ENCODE results near the gene RASSF4.

Gene RASSF4

DNA sequence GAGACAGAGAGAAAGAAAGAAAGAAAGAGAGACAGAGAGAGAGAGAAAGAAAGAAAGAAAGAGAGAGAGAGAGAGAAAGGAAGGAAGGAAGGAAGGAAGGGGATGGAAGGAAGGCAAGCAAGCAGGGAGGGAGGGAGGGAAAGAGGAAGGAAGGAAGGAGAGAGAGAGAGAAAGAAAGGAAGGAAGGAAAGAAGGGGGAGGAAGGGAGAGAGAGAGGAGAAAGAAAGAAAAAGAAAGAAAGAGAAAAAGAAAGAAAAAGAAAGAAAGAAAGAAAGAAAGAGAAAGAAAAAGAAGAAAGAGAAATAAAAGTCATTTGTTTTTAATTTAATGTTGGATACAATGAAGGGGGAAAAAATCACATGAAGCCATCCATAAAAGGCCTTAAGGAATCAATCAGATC lies 4.6 kb upstream of the RASSF4 start:
- Histone ChIP-seq H3K27me3 (no peaks in the 10 kb centered on the region), H3K27ac (peak overlapping the region in 1 of 11 experiments; percentile 31; a peak in 2 of 22 replicates), H3K36me3 (peaks cover 12 to 62% (median 40%) of the 10 kb centered on the region in 11 experiments; a peak in 21 of 22 replicates), H4K20me1 (no peaks in the 10 kb centered on the region; a peak in 1 of 22 replicates), H3K4me2 (peak overlapping the region; percentile 0 to 98 (median 72); a peak in 17 of 22 replicates), H3K4me3 (no peak overlapping the region), H3K4me1 (peaks cover 50 to 82% (median 64%) of the 10 kb centered on the region in 10 experiments), H3K9me3 (replicated peaks in 1 of 11) (peaks cover 0 to 10% (median 8%) of the 10 kb centered on the region in 11 experiments; a peak in 17 of 22 replicates), H3K9ac (no peak overlapping the region)
- TF ChIP-seq Cebpa-rat (IDR thresholded peaks at IDR 0.05): no peak

DNA sequence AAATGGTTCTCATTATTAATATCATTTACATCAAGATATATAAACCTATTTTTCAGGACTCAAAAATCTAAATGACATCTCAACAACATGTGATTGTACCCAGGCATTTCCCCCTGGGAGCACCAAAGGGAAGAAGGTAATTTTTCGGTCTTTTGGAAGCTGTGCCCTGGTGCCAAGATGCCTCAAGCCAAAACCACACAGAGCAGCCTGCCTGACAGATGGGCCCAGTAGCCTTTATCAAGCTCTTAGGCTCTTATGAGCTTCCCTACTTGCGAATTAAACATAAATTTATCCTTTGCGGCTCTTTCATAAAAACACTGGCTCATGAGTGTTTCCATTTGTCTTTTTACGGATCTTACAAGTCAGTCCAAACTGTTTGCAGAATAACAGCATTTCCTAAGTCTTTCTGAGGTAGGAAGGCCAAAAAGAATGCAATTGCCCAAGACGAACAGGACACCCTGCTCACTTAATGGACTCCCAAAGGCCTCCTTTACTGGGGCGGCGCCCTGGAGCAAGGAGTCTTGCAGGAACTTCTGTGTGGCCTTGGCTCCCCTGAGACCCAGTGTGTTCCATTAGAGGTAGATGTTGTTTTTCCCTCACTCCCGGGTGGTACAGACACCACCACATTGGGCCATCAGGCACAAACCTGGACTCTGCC lies 4.1 kb upstream of the RASSF4 start:
- no peak overlapping the region for H3K9ac ChIP-seq
- H3K9me3 ChIP-seq (replicated peaks in 1 of 11): peaks cover 0 to 10% (median 8%) of the 10 kb centered on the region in 11 experiments; a peak in 17 of 22 replicates

DNA sequence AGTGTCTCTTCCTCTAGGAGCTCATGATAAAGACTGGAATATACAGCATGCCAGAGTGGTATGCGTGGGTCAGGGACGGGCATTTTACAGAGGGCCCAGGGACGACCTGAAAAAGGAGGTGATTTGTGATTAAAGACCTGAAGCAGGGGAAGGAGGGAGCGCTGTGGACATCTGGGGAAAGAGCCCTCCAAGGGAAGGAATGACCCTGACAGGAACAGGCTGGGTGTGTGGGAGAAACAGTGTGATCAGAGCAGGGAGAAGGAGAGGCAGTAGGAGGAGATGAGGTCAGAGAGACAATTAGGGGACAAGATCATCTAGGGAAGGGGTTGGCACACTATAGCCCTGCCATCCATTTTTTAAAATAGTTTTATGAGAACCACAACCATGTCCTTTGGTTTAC lies 3.4 kb upstream of the RASSF4 start:
- peaks cover 0 to 10% (median 8%) of the 10 kb centered on the region in 11 experiments; a peak in 17 of 22 replicates for H3K9me3 ChIP-seq (replicated peaks in 1 of 11)
- TF ChIP-seq Cebpa-rat (IDR thresholded peaks at IDR 0.05): no peak
- H4K20me1 ChIP-seq: peaks cover 0 to 2% (median 0%) of the 10 kb centered on the region in 11 experiments; a peak in 2 of 22 replicates
- H3K36me3 ChIP-seq: peaks cover 12 to 58% (median 40%) of the 10 kb centered on the region in 11 experiments; a peak in 21 of 22 replicates
- peak overlapping the region in 1 of 11 experiments; percentile 14; a peak in 2 of 22 replicates for H3K27ac ChIP-seq
- peaks cover 51 to 79% (median 60%) of the 10 kb centered on the region in 10 experiments for H3K4me1 ChIP-seq
- 0 out of 22 replicates have a peak overlapping the region, but pooled peaks of 1 of the 11 experiments have one; percentile 31 for H3K9ac ChIP-seq
- H3K4me3 ChIP-seq: peak overlapping the region in 2 of 10 experiments; percentile 4 to 20; a peak in 1 of 20 replicates
- H3K27me3 ChIP-seq: no peaks in the 10 kb centered on the region
- H3K4me2 ChIP-seq: peak overlapping the region; percentile 46 to 98 (median 72)

More for the DNA sequence above, 4.1 kb upstream of the RASSF4 start:
- H3K4me3 ChIP-seq: peak overlapping the region in 1 of 10 experiments; percentile 10; a peak in 2 of 20 replicates
- no peaks in the 10 kb centered on the region for H3K27me3 ChIP-seq
- H3K4me2 ChIP-seq: peak overlapping the region; percentile 46 to 98 (median 72)
- H3K27ac ChIP-seq: peak overlapping the region in 4 of 11 experiments; percentile 11 to 31 (median 20); a peak in 7 of 22 replicates
- peaks cover 12 to 62% (median 40%) of the 10 kb centered on the region in 11 experiments; a peak in 21 of 22 replicates for H3K36me3 ChIP-seq
- no peaks in the 10 kb centered on the region; a peak in 1 of 22 replicates for H4K20me1 ChIP-seq
- peaks cover 50 to 79% (median 63%) of the 10 kb centered on the region in 10 experiments for H3K4me1 ChIP-seq
- TF ChIP-seq Cebpa-rat (IDR thresholded peaks at IDR 0.05): no peak

DNA sequence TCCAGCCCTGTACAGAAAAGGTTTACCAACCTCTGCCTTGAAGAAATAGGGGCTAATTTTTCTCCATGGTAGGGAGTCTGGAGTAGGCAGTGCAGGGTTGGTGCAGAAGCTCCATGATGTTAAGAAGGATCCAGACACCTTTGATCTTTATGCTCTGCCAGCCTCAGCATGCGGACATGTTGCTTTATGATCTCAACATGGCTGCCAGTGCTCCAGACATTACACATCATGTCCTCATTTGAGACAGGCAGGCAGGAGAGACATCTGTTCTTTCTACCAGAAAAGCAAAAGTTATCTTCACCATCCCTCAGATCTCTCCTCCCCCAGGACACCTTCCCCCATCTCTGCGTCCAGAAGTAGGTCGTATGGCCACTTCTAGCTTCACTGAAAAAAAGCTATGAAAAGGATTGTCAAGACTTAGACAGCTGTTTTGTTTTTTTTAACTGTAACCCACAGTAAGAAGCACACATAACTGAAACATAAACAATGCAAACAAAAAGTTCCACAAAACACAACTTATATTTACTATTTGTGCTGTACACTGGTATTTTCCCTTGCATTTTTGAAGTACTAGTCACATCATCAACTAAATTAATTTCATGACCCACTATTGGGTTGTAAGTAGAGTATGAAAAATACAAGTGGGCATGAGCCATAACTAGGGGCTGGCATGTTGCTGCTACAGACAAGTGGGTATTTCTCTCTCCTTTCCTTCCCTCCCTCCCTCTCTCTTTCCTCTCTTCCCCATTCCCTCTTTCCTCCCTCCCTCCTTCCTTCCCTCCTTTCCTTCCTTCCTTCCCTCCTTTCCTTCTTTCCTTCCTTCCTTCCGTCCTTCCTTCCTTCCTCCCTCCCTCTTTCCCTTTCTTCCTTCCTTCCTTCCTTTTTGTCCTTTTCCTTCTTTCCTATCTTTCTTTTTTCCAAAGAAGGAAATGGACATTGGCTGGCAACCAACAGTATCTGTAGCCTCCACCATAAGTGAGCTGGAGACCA lies 2.6 kb upstream of the RASSF4 start:
- Histone ChIP-seq H3K4me3 (peak overlapping the region in 6 of 10 experiments; percentile 78 to 92 (median 90); a peak in 9 of 20 replicates), H3K36me3 (peaks cover 12 to 57% (median 44%) of the 10 kb centered on the region in 11 experiments; a peak in 21 of 22 replicates), H4K20me1 (peaks cover 0 to 10% (median 0%) of the 10 kb centered on the region in 11 experiments; a peak in 2 of 22 replicates), H3K9me3 (replicated peaks in 1 of 11) (peaks cover 0 to 10% (median 8%) of the 10 kb centered on the region in 11 experiments; a peak in 17 of 22 replicates), H3K27ac (peak overlapping the region in 2 of 11 experiments; percentile 86 to 89; a peak in 3 of 22 replicates), H3K9ac (peak overlapping the region in 1 of 11 experiments; percentile 88; a peak in 1 of 22 replicates), H3K4me2 (peak overlapping the region; percentile 46 to 99 (median 96); a peak in 21 of 22 replicates), H3K27me3 (no peaks in the 10 kb centered on the region), H3K4me1 (peaks cover 54 to 79% (median 67%) of the 10 kb centered on the region in 10 experiments)
- no peak for TF ChIP-seq Cebpa-rat (IDR thresholded peaks at IDR 0.05)

- Histone ChIP-seq H3K27ac (peak overlapping the region; percentile 82 to 91 (median 86); a peak in 17 of 22 replicates), H3K27me3 (no peaks in the 10 kb centered on the region), H3K9me3 (replicated peaks in 1 of 11) (peaks cover 0 to 10% (median 8%) of the 10 kb centered on the region in 11 experiments; a peak in 17 of 22 replicates), H3K36me3 (peaks cover 12 to 57% (median 36%) of the 10 kb centered on the region in 11 experiments; a peak in 21 of 22 replicates), H4K20me1 (peaks cover 0 to 20% (median 0%) of the 10 kb centered on the region in 11 experiments; a peak in 4 of 22 replicates), H3K9ac (peak overlapping the region; percentile 84 to 92 (median 88)), H3K4me3 (peak overlapping the region; percentile 75 to 92 (median 86)), H3K4me2 (peak overlapping the region; percentile 84 to 99 (median 96)), H3K4me1 (peaks cover 57 to 84% (median 76%) of the 10 kb centered on the region in 10 experiments)
- no peak for TF ChIP-seq Cebpa-rat (IDR thresholded peaks at IDR 0.05)
Observed at GRCh38 chr10:44958196-44958897, 1.3 kb upstream of the RASSF4 start.

DNA sequence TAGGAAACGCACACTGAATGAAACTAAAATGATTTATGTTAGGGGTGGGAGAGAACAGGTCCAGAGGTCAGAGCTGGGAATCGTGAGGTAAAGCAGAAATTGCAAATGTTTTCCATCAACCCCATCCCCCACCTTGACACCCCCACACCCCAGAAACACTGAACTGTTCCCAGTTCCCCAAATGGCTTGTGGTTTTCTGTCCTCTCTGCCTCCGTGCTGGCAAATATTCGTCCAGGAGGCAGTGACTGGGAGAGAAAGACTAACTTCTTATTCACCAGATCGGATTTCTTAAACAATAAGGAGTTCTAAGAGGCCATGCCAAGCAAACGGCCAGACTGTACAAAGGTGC lies 730 bp upstream of the RASSF4 start:
- Histone ChIP-seq H3K36me3 (peaks cover 12 to 59% (median 31%) of the 10 kb centered on the region in 11 experiments; a peak in 21 of 22 replicates), H3K27ac (peak overlapping the region; percentile 82 to 91 (median 86)), H3K4me2 (peak overlapping the region; percentile 84 to 99 (median 96)), H3K4me3 (peak overlapping the region; percentile 75 to 92 (median 86)), H3K9ac (peak overlapping the region; percentile 84 to 92 (median 88)), H4K20me1 (peaks cover 0 to 20% (median 0%) of the 10 kb centered on the region in 11 experiments; a peak in 4 of 22 replicates), H3K9me3 (replicated peaks in 1 of 11) (peaks cover 0 to 10% (median 8%) of the 10 kb centered on the region in 11 experiments; a peak in 17 of 22 replicates), H3K4me1 (peaks cover 56 to 84% (median 80%) of the 10 kb centered on the region in 10 experiments), H3K27me3 (no peaks in the 10 kb centered on the region)
- TF ChIP-seq Cebpa-rat (IDR thresholded peaks at IDR 0.05): no peak

GRCh38 chr10:44960088-44960460 lies 472 bp downstream of the RASSF4 start:
- H3K4me2 ChIP-seq: peak overlapping the region; percentile 96 to 100 (median 99)
- H3K9ac ChIP-seq: peak overlapping the region; percentile 68 to 92 (median 88); a peak in 21 of 22 replicates
- peaks cover 0 to 20% (median 0%) of the 10 kb centered on the region in 11 experiments; a peak in 4 of 22 replicates for H4K20me1 ChIP-seq
- H3K4me1 ChIP-seq: peaks cover 65 to 91% (median 86%) of the 10 kb centered on the region in 10 experiments
- H3K36me3 ChIP-seq: peaks cover 12 to 58% (median 24%) of the 10 kb centered on the region in 11 experiments; a peak in 21 of 22 replicates
- no peaks in the 10 kb centered on the region for H3K27me3 ChIP-seq
- H3K27ac ChIP-seq: peak overlapping the region in 10 of 11 experiments; percentile 42 to 98 (median 66); a peak in 18 of 22 replicates
- H3K9me3 ChIP-seq (replicated peaks in 1 of 11): peaks cover 0 to 10% (median 8%) of the 10 kb centered on the region in 11 experiments; a peak in 17 of 22 replicates
- H3K4me3 ChIP-seq: peak overlapping the region; percentile 75 to 92 (median 86)
- no peak for TF ChIP-seq Cebpa-rat (IDR thresholded peaks at IDR 0.05)

Measured in BLaER1 treated with 17β-estradiol and CSF1 and Interleukin-3, amounts not matched to agents 10 nM and 100 nM (cell line).